Ishikawa (cell line): ENCODE results near the gene PDGFC.

Experiments used
- EP300 ChIP-seq: IDR thresholded peaks from 2 replicates; pipeline ENCODE4 v1.6.1; 2012; ENCODE audit warnings: borderline replicate concordance
- FOXM1 ChIP-seq: IDR thresholded peaks from 2 replicates; pipeline ENCODE4 v1.6.1; 2012; ENCODE audit warnings: low read depth, borderline replicate concordance
- MAX ChIP-seq: IDR thresholded peaks from 2 replicates; pipeline ENCODE4 v1.6.1; 2012
- NFIC ChIP-seq: IDR thresholded peaks from 2 replicates; pipeline ENCODE4 v1.6.1; 2012
- RAD21 ChIP-seq: IDR thresholded peaks from 2 replicates; pipeline ENCODE4 v1.6.1; 2012; ENCODE audit warnings: low read depth
- TAF1 ChIP-seq: IDR thresholded peaks from 2 replicates; pipeline ENCODE4 v1.6.1; 2012; ENCODE audit warnings: low read depth, mild to moderate bottlenecking
- TCF12 ChIP-seq: IDR thresholded peaks from 2 replicates; pipeline ENCODE4 v1.6.1; 2012; ENCODE audit warnings: low read depth
- YY1 ChIP-seq: IDR thresholded peaks from 2 replicates; pipeline ENCODE4 v1.6.1; 2012; ENCODE audit warnings: low read depth
- ZBTB7A ChIP-seq: IDR thresholded peaks from 2 replicates; pipeline ENCODE4 v1.6.1; 2012; ENCODE audit warnings: low read depth

GRCh38 chr4:156779042-156779441 is 192.6 kb downstream of the PDGFC start:
- TF ChIP-seq RAD21 (no peak), NFIC (no peak), TCF12 (no peak), EP300 (no peak), ZBTB7A (no peak), MAX (no peak), TAF1 (no peak), FOXM1 (no peak), YY1 (no peak)
